Skeletal muscle satellite cell (primary cell): ENCODE data around the gene NDUFB8.

Experiments used
- H3K27me3 ChIP-seq: 2 replicates; pipeline ENCODE4 v1.7.0; 2013; ENCODE audit warnings: low read length; ENCODE audit not compliant: control insufficient read depth, insufficient read depth
- H3K36me3 ChIP-seq: 2 replicates; pipeline ENCODE4 v1.7.0; 2013; ENCODE audit warnings: mild to moderate bottlenecking, control low read depth, low read length; ENCODE audit not compliant: insufficient read depth
- H3K4me1 ChIP-seq: 2 replicates; pipeline ENCODE4 v1.7.0; 2013; ENCODE audit warnings: low read length; ENCODE audit not compliant: control insufficient read depth, insufficient read depth
- H3K4me2 ChIP-seq: 2 replicates; pipeline ENCODE4 v1.7.0; 2013; ENCODE audit warnings: mild to moderate bottlenecking, low read length
- H3K4me3 ChIP-seq: 2 replicates; pipeline ENCODE4 v1.7.0; 2013; ENCODE audit warnings: low read length
- H3K9ac ChIP-seq: 2 replicates; pipeline ENCODE4 v1.7.0; 2013; ENCODE audit warnings: mild to moderate bottlenecking, low read depth, low read length, moderate library complexity
- H3K9me3 ChIP-seq: replicated peaks from 2 replicates; pipeline ENCODE4 v1.7.0; 2013; ENCODE audit warnings: mild to moderate bottlenecking, control low read depth, low read length

Gene NDUFB8

GRCh38 chr10:100565206-100565985 is 35.7 kb upstream of the NDUFB8 start:
- Histone ChIP-seq H3K4me1 (peaks cover 12% of the 10 kb centered on the region), H3K36me3 (no peaks in the 10 kb centered on the region), H3K9me3 (no peaks in the 10 kb centered on the region), H3K4me2 (no peak overlapping the region), H3K9ac (no peak overlapping the region), H3K27me3 (peaks cover 81% of the 10 kb centered on the region), H3K4me3 (no peak overlapping the region)

GRCh38 chr10:100562008-100562672 is 32.5 kb upstream of the NDUFB8 start:
- H3K9me3 ChIP-seq: no peaks in the 10 kb centered on the region
- no peaks in the 10 kb centered on the region for H3K36me3 ChIP-seq
- no peak overlapping the region for H3K9ac ChIP-seq
- H3K4me1 ChIP-seq: peaks cover 12% of the 10 kb centered on the region
- peak overlapping the region; percentile 67 for H3K4me2 ChIP-seq
- peak overlapping the region; percentile 50 for H3K4me3 ChIP-seq
- H3K27me3 ChIP-seq: peaks cover 48% of the 10 kb centered on the region

GRCh38 chr10:100561005-100561404 is 31.3 kb upstream of the NDUFB8 start:
- peaks cover 5% of the 10 kb centered on the region for H3K36me3 ChIP-seq
- H3K4me2 ChIP-seq: no peak overlapping the region
- H3K4me1 ChIP-seq: peaks cover 12% of the 10 kb centered on the region
- no peaks in the 10 kb centered on the region for H3K9me3 ChIP-seq
- H3K9ac ChIP-seq: no peak overlapping the region
- H3K27me3 ChIP-seq: peaks cover 37% of the 10 kb centered on the region
- H3K4me3 ChIP-seq: no peak overlapping the region

GRCh38 chr10:100560248-100560647 is 30.6 kb upstream of the NDUFB8 start:
- Histone ChIP-seq H3K27me3 (peaks cover 30% of the 10 kb centered on the region), H3K4me3 (no peak overlapping the region)

GRCh38 chr10:100554902-100555301 is 25.2 kb upstream of the NDUFB8 start:
- H3K4me2 ChIP-seq: no peak overlapping the region
- H3K9ac ChIP-seq: no peak overlapping the region
- no peaks in the 10 kb centered on the region for H3K9me3 ChIP-seq
- H3K36me3 ChIP-seq: peaks cover 23% of the 10 kb centered on the region
- H3K4me1 ChIP-seq: no peaks in the 10 kb centered on the region
- no peak overlapping the region for H3K4me3 ChIP-seq
- no peaks in the 10 kb centered on the region for H3K27me3 ChIP-seq

More at GRCh38 chr10:100560248-100560647, 30.6 kb upstream of the NDUFB8 start:
- H3K36me3 ChIP-seq: peaks cover 10% of the 10 kb centered on the region
- H3K9me3 ChIP-seq: no peaks in the 10 kb centered on the region
- H3K4me2 ChIP-seq: no peak overlapping the region
- no peak overlapping the region for H3K9ac ChIP-seq
- peaks cover 12% of the 10 kb centered on the region for H3K4me1 ChIP-seq

- Histone ChIP-seq H3K9ac (no peak overlapping the region), H3K36me3 (peaks cover 33% of the 10 kb centered on the region), H3K9me3 (no peaks in the 10 kb centered on the region), H3K4me1 (no peaks in the 10 kb centered on the region), H3K4me3 (no peak overlapping the region), H3K4me2 (no peak overlapping the region), H3K27me3 (no peaks in the 10 kb centered on the region)
Measured at GRCh38 chr10:100553929-100554328, 24.3 kb upstream of the NDUFB8 start.

GRCh38 chr10:100551738-100552137 is 22.1 kb upstream of the NDUFB8 start:
- H3K4me2 ChIP-seq: no peak overlapping the region
- no peaks in the 10 kb centered on the region for H3K27me3 ChIP-seq
- peaks cover 54% of the 10 kb centered on the region for H3K36me3 ChIP-seq

GRCh38 chr10:100551196-100551595 is 21.5 kb upstream of the NDUFB8 start:
- no peaks in the 10 kb centered on the region for H3K4me1 ChIP-seq
- H3K9ac ChIP-seq: no peak overlapping the region
- H3K27me3 ChIP-seq: no peaks in the 10 kb centered on the region
- peaks cover 52% of the 10 kb centered on the region for H3K36me3 ChIP-seq
- no peaks in the 10 kb centered on the region for H3K9me3 ChIP-seq
- no peak overlapping the region for H3K4me2 ChIP-seq
- no peak overlapping the region for H3K4me3 ChIP-seq

More at GRCh38 chr10:100551738-100552137, 22.1 kb upstream of the NDUFB8 start:
- no peaks in the 10 kb centered on the region for H3K9me3 ChIP-seq
- H3K4me3 ChIP-seq: no peak overlapping the region
- no peak overlapping the region for H3K9ac ChIP-seq
- H3K4me1 ChIP-seq: no peaks in the 10 kb centered on the region

- H3K9me3 ChIP-seq: no peaks in the 10 kb centered on the region
- no peaks in the 10 kb centered on the region for H3K4me1 ChIP-seq
- no peaks in the 10 kb centered on the region for H3K27me3 ChIP-seq
- H3K9ac ChIP-seq: no peak overlapping the region
- H3K4me3 ChIP-seq: no peak overlapping the region
- H3K4me2 ChIP-seq: no peak overlapping the region
- peaks cover 75% of the 10 kb centered on the region for H3K36me3 ChIP-seq
Measured at GRCh38 chr10:100544950-100545349, 15.3 kb upstream of the NDUFB8 start.

GRCh38 chr10:100537475-100537874 is 7.8 kb upstream of the NDUFB8 start:
- H3K27me3 ChIP-seq: no peaks in the 10 kb centered on the region
- peak overlapping the region; percentile 45 for H3K4me3 ChIP-seq
- peak overlapping the region; percentile 94 for H3K4me2 ChIP-seq

GRCh38 chr10:100535715-100536353 is 6.2 kb upstream of the NDUFB8 start, which contains the start of gene HIF1AN:
TSS of gene HIF1AN (plus strand) at chr10:100535943. CDS start at chr10:100535959, 16 bp downstream.
- H3K36me3 ChIP-seq: peaks cover 21% of the 10 kb centered on the region
- peak within 1 kb of the TSS; percentile 81 for H3K9ac ChIP-seq
- H3K27me3 ChIP-seq: no peaks in the 10 kb centered on the region
- peaks cover 23% of the 10 kb centered on the region for H3K4me1 ChIP-seq
- no peaks in the 10 kb centered on the region for H3K9me3 ChIP-seq
- peak within 1 kb of the TSS; percentile 94 for H3K4me2 ChIP-seq
- peak within 1 kb of the TSS; percentile 86 for H3K4me3 ChIP-seq

More at GRCh38 chr10:100537475-100537874, 7.8 kb upstream of the NDUFB8 start:
- H3K9me3 ChIP-seq: no peaks in the 10 kb centered on the region
- no peak overlapping the region for H3K9ac ChIP-seq
- H3K36me3 ChIP-seq: peaks cover 28% of the 10 kb centered on the region
- peaks cover 23% of the 10 kb centered on the region for H3K4me1 ChIP-seq
